GM12878 (cell line): ENCODE results near the gene PTPN20. TPM values are rescaled to one million over a fixed set of nuclear protein-coding genes. Genes with fewer than 3 reads are reported as not detected.

Source experiments
- ATAC-seq: fragments of 200-7000 bp; cut with Tn5 transposase; 3 replicates; pipeline ENCODE4 v1.9.1; 2020; ENCODE audit warnings: mild to moderate bottlenecking, moderate library complexity
- BruUV-seq: library from RNA; stranded (reverse); fragments of 400-500 nt; replicated peaks from 2 replicates; lab custom pipeline; 2021; lab: Mats Ljungman, UMichigan
- CTCF ChIA-PET: fragments of 300-600 bp; sonication (Branson Sonifier 250); formaldehyde crosslinking; extraction: SDS; loops from one replicate; lab custom pipeline; 2021; ENCODE audit warnings: inconsistent platforms; lab: Yijun Ruan, JAX
- POLR2A ChIA-PET: fragments of 350-600 bp; formaldehyde crosslinking; extraction: SDS; loops from one replicate; lab custom pipeline; 2021; ENCODE audit warnings: inconsistent platforms; lab: Charles Lee
- RAD21 ChIA-PET: fragments of 300-600 bp; sonication (Branson Sonifier 250); formaldehyde crosslinking; loops from one replicate; lab custom pipeline; 2023; ENCODE audit warnings: antibody characterized with exemption; ENCODE audit not compliant: unreplicated experiment; lab: Charles Lee
- SMC1A ChIA-PET: fragments of 300-600 bp; sonication (Branson Sonifier 250); formaldehyde crosslinking; loops from one replicate; lab custom pipeline; 2023; ENCODE audit not compliant: unreplicated experiment, uncharacterized antibody; lab: Charles Lee
- DNase-seq: peaks from one replicate; pipeline ENCODE4 v3.0.0-alpha.2; 2011; ENCODE audit warnings: low read depth, low spot score
- FAIRE-seq: peaks from 3 replicates; lab custom pipeline; 2011; peaks lifted over from hg19 to GRCh38; lab: Jason Lieb, UNC
- H2AFZ ChIP-seq: 2 replicates; pipeline ENCODE4 v1.6.0; 2011; ENCODE audit warnings: low read depth, low read length, control low read depth; ENCODE audit not compliant: control insufficient read depth
- H3K27ac ChIP-seq: 2 replicates; pipeline ENCODE4 v1.5.1; 2011; ENCODE audit warnings: control low read depth; ENCODE audit not compliant: control insufficient read depth, insufficient read depth
- H3K27me3 ChIP-seq, 2 experiments: replicated peaks in 1 of 2; 2 replicates each; pipeline versions ENCODE4 v1.6.0 to v1.6.1; 2011; ENCODE audit warnings: low read length in 1 of 2; ENCODE audit not compliant: control insufficient read depth in 2 of 2, insufficient read depth in 2 of 2
- H3K36me3 ChIP-seq, 2 experiments: 2 replicates each; pipeline ENCODE4 v1.5.1; 2011; ENCODE audit warnings: low read length in 1 of 2; ENCODE audit not compliant: control insufficient read depth in 2 of 2, insufficient read depth in 2 of 2
- H3K4me1 ChIP-seq: 2 replicates; pipeline ENCODE4 v1.6.1; 2011; ENCODE audit warnings: mild to moderate bottlenecking, low read length, moderate library complexity, mixed read lengths; ENCODE audit not compliant: control insufficient read depth, insufficient read depth
- H3K4me2 ChIP-seq: 2 replicates; pipeline ENCODE4 v1.6.0; 2011; ENCODE audit warnings: control low read depth; ENCODE audit not compliant: control insufficient read depth, insufficient read depth
- H3K4me3 ChIP-seq: fragments of 200-600 bp; sonication (generic); 2 replicates; pipeline ENCODE4 v1.5.1; 2016
- H3K79me2 ChIP-seq: 2 replicates; pipeline ENCODE4 v1.6.0; 2011; ENCODE audit warnings: low read length; ENCODE audit not compliant: control insufficient read depth, insufficient read depth
- H3K9ac ChIP-seq: 2 replicates; pipeline ENCODE4 v1.8.0; 2011; ENCODE audit warnings: low read length, control low read depth, mixed read lengths; ENCODE audit not compliant: control insufficient read depth, insufficient read depth
- H3K9me3 ChIP-seq: replicated peaks from 3 replicates; pipeline ENCODE4 v1.5.1; 2011; ENCODE audit warnings: mild to moderate bottlenecking, low read length; ENCODE audit not compliant: control insufficient read depth, insufficient read depth
- H4K20me1 ChIP-seq: 2 replicates; pipeline ENCODE4 v1.6.0; 2011; ENCODE audit not compliant: control insufficient read depth, insufficient read depth
- BCLAF1 ChIP-seq: fragments of 450-650 bp; IDR thresholded peaks from 2 replicates; pipeline ENCODE4 v1.6.1; 2017; ENCODE audit warnings: antibody characterized with exemption, mild to moderate bottlenecking, moderate library complexity
- DPF2 ChIP-seq: fragments of 450-650 bp; IDR thresholded peaks from 2 replicates; pipeline ENCODE4 v1.6.1; 2017; ENCODE audit warnings: mild to moderate bottlenecking
- EED ChIP-seq: sonication (generic); IDR thresholded peaks from 2 replicates; pipeline ENCODE4 v1.6.1; 2016; ENCODE audit warnings: antibody characterized with exemption, low read depth
- FOS ChIP-seq: IDR thresholded peaks from 3 replicates; pipeline ENCODE4 v1.6.1; 2011; ENCODE audit warnings: borderline replicate concordance; ENCODE audit not compliant: insufficient read length; ENCODE audit errors: extremely low read depth
- IKZF1 ChIP-seq: fragments of 450-650 bp; conservative IDR thresholded peaks from 2 replicates; pipeline ENCODE4 v1.6.1; 2017; ENCODE audit warnings: antibody characterized with exemption, mild to moderate bottlenecking
- MXI1 ChIP-seq: fragments of 150-350 bp; IDR thresholded peaks from 2 replicates; pipeline ENCODE4 v1.6.1; 2011; ENCODE audit warnings: low read depth, mild to moderate bottlenecking, inconsistent platforms, low read length, improper control_type of control experiment
- NBN ChIP-seq: fragments of 450-650 bp; IDR thresholded peaks from 2 replicates; pipeline ENCODE4 v1.6.1; 2016
- PAX5 ChIP-seq: IDR thresholded peaks from 2 replicates; pipeline ENCODE4 v1.6.1; 2011; ENCODE audit warnings: low read depth, low read length, borderline replicate concordance
- POLR2A ChIP-seq: IDR thresholded peaks from 2 replicates; pipeline ENCODE4 v1.6.1; 2011; ENCODE audit warnings: low read depth, mild to moderate bottlenecking, low read length
- RAD21 ChIP-seq: IDR thresholded peaks from 2 replicates; pipeline ENCODE4 v1.6.1; 2011; ENCODE audit warnings: mild to moderate bottlenecking, low read depth, low read length, moderate library complexity; ENCODE audit not compliant: insufficient read depth
- RCOR1 ChIP-seq: conservative IDR thresholded peaks from 2 replicates; pipeline ENCODE4 v1.6.1; 2012; ENCODE audit warnings: low read depth, low read length, improper control_type of control experiment
- SMAD1 ChIP-seq: fragments of 450-650 bp; IDR thresholded peaks from 2 replicates; pipeline ENCODE4 v1.6.1; 2018; ENCODE audit warnings: mild to moderate bottlenecking, low read depth; ENCODE audit not compliant: partially characterized antibody
- USF1 ChIP-seq: IDR thresholded peaks from 2 replicates; pipeline ENCODE4 v1.6.1; 2011; ENCODE audit warnings: borderline replicate concordance, low read depth, mild to moderate bottlenecking, moderate library complexity, mixed read lengths, low read length; ENCODE audit not compliant: insufficient read depth; ENCODE audit errors: extremely low read length
- WGBS: methylation state at CpG from one replicate; pipeline ENCODE4 v1.1.6; 2016; ENCODE audit warnings: low lambda C conversion rate; ENCODE audit not compliant: insufficient replicate concordance, insufficient coverage; ENCODE audit errors: missing lambda C conversion rate; 5-methylcytosine and 5-hydroxymethylcytosine counted together
- in situ Hi-C: fragments of 300-500 bp; cut with MboI; formaldehyde crosslinking; loops from 9 replicates; pipeline ENCODE4 v1.14.3; 2018; ENCODE audit warnings: mixed read lengths
- intact Hi-C: fragments of 100-400 bp; cut with micrococcal nuclease; formaldehyde crosslinking; loops from one replicate; pipeline ENCODE4 v1.14.2; 2022; ENCODE audit not compliant: unreplicated experiment
- polyA plus RNA-seq, 11 experiments: library from polyadenylated mRNA; depleted of rRNA in 4 of 11; unstranded in 6 of 11; stranded (reverse) in 5 of 11; fragments of >200 nt; fragmentation: Nextera tagmentation in 4 of 11; fragmentation: Illumina TruSeq in 1 of 11; extraction: Ambion mirVana in 4 of 11; extraction: Trizol in 1 of 11; gene quantifications; 1 replicate in 1 of 11; 2 replicates in 10 of 11; pipeline versions ENCODE4 v1.2.1 to v1.2.3, GENCODE V29; 2011 to 2016; ENCODE audit warnings: inconsistent platforms in 2 of 11, missing spikeins in 2 of 11, low read depth in 1 of 11
- total RNA-seq, 4 experiments: library from RNA; depleted of rRNA in 3 of 4; stranded (reverse); fragments of >200 nt in 3 of 4; fragmentation: Illumina TruSeq in 1 of 4; extraction: Trizol in 1 of 4; gene quantifications; 2 replicates each; pipeline versions ENCODE4 v1.2.1 to v1.2.3, GENCODE V29; 2013 to 2021
- TF ChIP-seq, protein P1 (sequence below): IDR thresholded peaks from 2 replicates; pipeline ENCODE4 v1.6.1; 2012; ENCODE audit warnings: low read depth, low read length, improper control_type of control experiment

PTPN20 gene
- total and polyA plus RNA-seq, 10 of the 15 experiments (the other 5 are each of a cell fraction or from before 2014, with no cell fraction given), result 0.04 to 3.4 (median 0.10) TPM; not detected in 4

- TF ChIP-seq PAX5 (no peak), BCLAF1 (no peak), SMAD1 (no peak), EED (no peak), NBN (no peak), MXI1 (no peak)
- TF ChIP-seq, protein P1, sequence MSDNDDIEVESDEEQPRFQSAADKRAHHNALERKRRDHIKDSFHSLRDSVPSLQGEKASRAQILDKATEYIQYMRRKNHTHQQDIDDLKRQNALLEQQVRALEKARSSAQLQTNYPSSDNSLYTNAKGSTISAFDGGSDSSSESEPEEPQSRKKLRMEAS, result no peak
Measured at GRCh38 chr10:47037654-47038425, 126.6 kb downstream of the PTPN20 start (continued).

GRCh38 chr10:47038881-47039561 lies 127.8 kb downstream of the PTPN20 start:
- no peaks in the 10 kb centered on the region for H3K9me3 ChIP-seq
- intact Hi-C loops, result no loop called here
- no peak for DNase-seq
- no peak overlapping the region for H2AFZ ChIP-seq
- in situ Hi-C loops, result no loop called here
- no peaks in the 10 kb centered on the region for H3K79me2 ChIP-seq
- no peak overlapping the region for H3K9ac ChIP-seq
- H3K27me3 ChIP-seq, result peaks cover 2 to 4% of the 10 kb centered on the region in 2 experiments; a peak in 3 of 4 replicates
- 16% methylated on average over 12 of the region's 12 CpGs for WGBS
- H3K4me2 ChIP-seq, result no peak overlapping the region
- ChIA-PET SMC1A (no interaction called here), CTCF (interaction anchor here (1.2 to 1.6 kb wide), 2 partner anchors 9 to 14 kb away, joined by 5 read pairs; no protein-coding TSS in a partner anchor), POLR2A (no interaction called here), RAD21 (no interaction called here)
- FAIRE-seq, result no peak
- no peaks in the 10 kb centered on the region for H3K36me3 ChIP-seq
- no peaks in the 10 kb centered on the region for H4K20me1 ChIP-seq
- H3K27ac ChIP-seq, result no peak overlapping the region
- TF ChIP-seq POLR2A, result no peak
- no peak for TF ChIP-seq USF1
- TF ChIP-seq RAD21, result no peak
- TF ChIP-seq IKZF1, result no peak
- TF ChIP-seq FOS, result no peak
- TF ChIP-seq RCOR1, result no peak
- TF ChIP-seq DPF2, result no peak
- ATAC-seq, result no peak
- BruUV-seq, result no TSS peak
- no peaks in the 10 kb centered on the region for H3K4me1 ChIP-seq
- H3K4me3 ChIP-seq, result no peak overlapping the region
